Heart right ventricle (tissue), 16 donors: ENCODE results near the gene SLC39A11. TPM values are rescaled to one million over a fixed set of nuclear protein-coding genes. Genes with fewer than 3 reads are reported as not detected.
"Not testable (repeated sequence)": the region's sequence is repeated elsewhere in the genome, so short reads cannot be mapped to it uniquely, and the experiment has no call there.

Experiments
- ATAC-seq, 8 donors: fragments of 200-7000 bp; cut with Tn5 transposase; one replicate each; pipeline ENCODE4 v1.9.1; 2020; ENCODE audit warnings: mild to moderate bottlenecking in 8 of 8, moderate library complexity in 8 of 8, moderate number of reproducible peaks in 1 of 8
- DNase-seq, 2 donors: peaks; one replicate each; pipeline ENCODE4 v3.0.0-alpha.2; 2020
- H3K27ac ChIP-seq, 10 donors: fragments of 200-600 bp; sonication (generic) in 2 of 10; one replicate each; pipeline versions ENCODE4 v1.5.0 to v1.8.0; 2020 to 2022; ENCODE audit warnings: mild to moderate bottlenecking in 3 of 10
- H3K27me3 ChIP-seq, 7 donors: fragments of 200-600 bp; one replicate each; pipeline ENCODE4 v1.8.0; 2021 to 2022; ENCODE audit warnings: mild to moderate bottlenecking in 2 of 7
- H3K36me3 ChIP-seq, 9 donors: fragments of 200-600 bp; sonication (generic) in 1 of 9; one replicate each; pipeline versions ENCODE4 v1.5.0 to v1.8.0; 2020 to 2022; ENCODE audit warnings: mild to moderate bottlenecking in 2 of 9
- H3K4me1 ChIP-seq, 9 donors: fragments of 200-600 bp; sonication (generic) in 1 of 9; one replicate each; pipeline versions ENCODE4 v1.5.0 to v1.8.0; 2020 to 2022; ENCODE audit warnings: mild to moderate bottlenecking in 4 of 9
- H3K4me3 ChIP-seq, 10 donors: fragments of 200-600 bp; sonication (generic) in 2 of 10; one replicate each; pipeline versions ENCODE4 v1.5.0 to v1.8.0; 2020 to 2022; ENCODE audit warnings: mild to moderate bottlenecking in 7 of 10, moderate library complexity in 2 of 10
- H3K9me3 ChIP-seq, 11 donors: fragments of 200-600 bp in 10 of 11; sonication (generic) in 2 of 11; one replicate each; pipeline versions ENCODE4 v1.5.0 to v1.8.0; 2013 to 2022; ENCODE audit warnings: mild to moderate bottlenecking in 2 of 11, control low read depth in 1 of 11, moderate library complexity in 1 of 11
- CTCF ChIP-seq, 9 donors: fragments of 200-600 bp; sonication (generic) in 2 of 9; IDR thresholded peaks; one replicate each; pipeline versions ENCODE4 v1.5.0 to v1.8.0; 2021 to 2022; ENCODE audit warnings: antibody characterized with exemption in 9 of 9, mild to moderate bottlenecking in 5 of 9, moderate library complexity in 1 of 9
- WGBS, 2 donors: extraction: QIAGEN DNeasy Blood & Tissue Kit; methylation state at CpG; one replicate each; pipeline ENCODE4 v1.1.7; 2013; ENCODE audit warnings: inconsistent platforms in 1 of 2; 5-methylcytosine and 5-hydroxymethylcytosine counted together
- intact Hi-C, 10 donors: fragments of 100-400 bp; cut with DNase I; formaldehyde crosslinking; loops; one replicate each; pipeline versions ENCODE4 v1.11.1 to v1.14.2; 2022
- polyA plus RNA-seq, 2 donors: library from polyadenylated mRNA; stranded (reverse); fragments of 200-250 nt; gene quantifications; one replicate each; pipeline ENCODE4 v1.2.3, GENCODE V29; 2013
- total RNA-seq, 10 donors: library from RNA; stranded (reverse); fragmentation: NEBNext Ultra II Directional in 3 of 10; extraction: Animal tissue kit (Norgen Biotek cat#: 25700) in 3 of 10; gene quantifications; one replicate each; pipeline versions ENCODE4 v1.2.1 to v1.2.4, GENCODE V29; 2021 to 2023
- donor health status: Arrhythmogenic right ventricular cardiomyopathy.
- donor health status: ischemic (EF 13 %, LVEDD 7.1; RV severe dilation, severe dysfunction).
- donor health status: healthy with polysubstance abuse.
- donor health status: DM: no; HTN: yes; CAD: no.
- donor health status: DM: no; HTN: no; CAD: no.
- donor health status: ischemic (EF 25% LVEDD 6.9; RV normal size, moderate dysfunction).
- donor health status: ischemic (EF 25% LVEDD 5.7; RV mildly dilated, moderate dysfunction).
- donor health status: healthy.
- donor health status: DM: yes; HTN: yes; CAD: no.
- donor health status: Ischemic cardiomyopathy.
- donor health status: ischemic (EF 35%, LVEDD 5.7; RV mildly dilated, moderate dysfunction).
- donor health status: nonischemic (EF 11% LVEDD 7.7; RV severe dilation, severe dysfunction).
- donor health status: DM: yes; HTN: yes; CAD: no.
- donor health status: PGD.
- donor health status: ischemic (EF 29% LVEDD 5.4; RV normal size, mild dysfunction).
- donor health status: nonischemic (EF 23%, LVEDD 6.1; RV moderate dilation, normal function).

The SLC39A11 gene
- total and polyA plus RNA-seq, 12 donors, result 2.4 to 11.3 (median 6.4) TPM

DNA sequence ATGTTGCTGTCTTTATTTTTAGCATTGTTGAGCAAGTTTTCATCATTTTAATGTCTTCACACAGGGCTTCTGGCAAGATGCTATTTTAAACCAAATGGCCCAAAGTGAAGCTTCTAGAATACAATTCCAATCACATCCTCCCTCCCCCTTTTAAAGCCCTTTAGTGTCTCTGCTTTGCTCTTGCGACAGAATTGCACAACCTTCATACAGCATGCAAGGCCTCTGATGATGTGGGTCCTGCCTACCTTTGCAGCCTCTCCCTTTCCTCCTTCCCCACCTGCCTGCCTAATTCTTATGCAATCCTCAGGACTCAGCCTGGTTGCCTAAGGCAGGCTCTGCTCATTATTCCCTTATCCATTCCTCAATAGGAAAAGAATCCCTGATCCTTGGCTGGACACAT is 381.7 kb downstream of the SLC39A11 start:
- Histone ChIP-seq H3K4me1 (peaks cover 0 to 10% (median 0%) of the 10 kb centered on the region in 9 donors), H3K36me3 (peaks cover 0 to 3% (median 0%) of the 10 kb centered on the region in 9 donors), H3K27ac (no peak overlapping the region), H3K27me3 (no peaks in the 10 kb centered on the region), H3K9me3 (peaks cover 0 to 31% (median 5%) of the 10 kb centered on the region in 11 donors), H3K4me3 (no peak overlapping the region)
- ATAC-seq (no peak), DNase-seq (no peak)
- 85 to 94% methylated on average over 1 of the region's 1 CpG for WGBS, 2 donors
- intact Hi-C loops, result no loop called here
- no peak for TF ChIP-seq CTCF (IDR thresholded peaks at IDR 0.05)

DNA sequence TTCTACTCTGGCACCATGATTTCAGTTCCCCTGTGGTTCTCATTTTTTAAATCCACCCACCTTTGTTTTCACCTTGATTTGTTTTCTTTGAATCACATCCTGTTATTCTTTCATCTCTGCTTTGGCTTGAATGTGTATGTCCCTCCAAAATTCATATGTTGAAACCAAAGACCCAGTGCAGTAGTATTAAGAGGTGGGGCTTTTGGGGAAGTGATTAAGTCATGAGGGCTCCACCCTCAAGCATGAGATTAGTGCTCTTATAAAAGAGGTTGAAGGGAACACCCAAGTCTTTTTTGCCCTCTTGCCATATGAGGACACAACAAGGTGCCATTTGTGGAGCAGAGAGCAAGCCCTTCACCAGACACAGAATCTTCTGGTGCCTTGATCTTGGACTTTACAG is 382.3 kb downstream of the SLC39A11 start:
- DNase-seq, result no peak
- H3K4me3 ChIP-seq, result no peak overlapping the region
- ATAC-seq, result no peak
- H3K4me1 ChIP-seq, result peaks cover 0 to 10% (median 0%) of the 10 kb centered on the region in 9 donors
- intact Hi-C loops, result no loop called here
- H3K27me3 ChIP-seq, result no peaks in the 10 kb centered on the region
- no peak for TF ChIP-seq CTCF (IDR thresholded peaks at IDR 0.05)
- peaks cover 0 to 3% (median 0%) of the 10 kb centered on the region in 9 donors for H3K36me3 ChIP-seq
- H3K9me3 ChIP-seq, result peaks cover 0 to 31% (median 5%) of the 10 kb centered on the region in 11 donors
- no peak overlapping the region for H3K27ac ChIP-seq

DNA sequence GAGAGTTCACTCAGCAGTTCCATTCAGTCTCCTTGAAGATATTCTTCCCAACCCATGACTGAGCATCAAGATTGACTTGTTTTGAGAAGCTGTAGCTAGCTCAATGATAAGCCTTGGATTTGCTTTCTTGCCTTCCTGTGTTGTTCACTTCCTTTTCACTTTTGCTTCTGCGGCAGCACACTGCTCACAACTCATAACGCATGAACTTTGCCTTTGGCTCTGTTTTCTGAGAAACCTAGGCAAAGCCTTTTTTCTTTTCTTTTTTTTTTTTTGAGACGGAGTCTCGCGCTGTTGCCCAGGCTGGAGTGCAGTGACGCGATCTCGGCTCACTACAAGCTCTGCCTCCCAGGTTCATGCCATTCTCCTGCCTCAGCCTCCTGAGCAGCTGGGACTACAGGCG is 383.8 kb downstream of the SLC39A11 start:
- H3K27ac ChIP-seq, intact Hi-C loops, ATAC-seq, H3K4me1 ChIP-seq, H3K36me3 ChIP-seq, DNase-seq, H3K27me3 ChIP-seq, H3K4me3 ChIP-seq: not testable (repeated sequence)
- 89 to 93% methylated on average over 9 of the region's 9 CpGs for WGBS, 2 donors
- H3K9me3 ChIP-seq, result peaks cover 0 to 31% (median 5%) of the 10 kb centered on the region in 11 donors

- intact Hi-C loops, result no loop called here
These were observed 384.6 kb downstream of the SLC39A11 start for GRCh38 chr17:72707881-72708280.

More at GRCh38 chr17:72707881-72708280, 384.6 kb downstream of the SLC39A11 start:
- WGBS, 2 donors, result 90 to 91% methylated on average over 2 of the region's 2 CpGs
- ATAC-seq, result no peak
- peaks cover 0 to 31% (median 5%) of the 10 kb centered on the region in 11 donors for H3K9me3 ChIP-seq
- H3K27ac ChIP-seq, result no peak overlapping the region
- no peaks in the 10 kb centered on the region for H3K27me3 ChIP-seq
- H3K36me3 ChIP-seq, result peaks cover 0 to 3% (median 0%) of the 10 kb centered on the region in 9 donors
- no peak for TF ChIP-seq CTCF (IDR thresholded peaks at IDR 0.05)
- H3K4me3 ChIP-seq, result no peak overlapping the region
- peaks cover 0 to 6% (median 0%) of the 10 kb centered on the region in 9 donors for H3K4me1 ChIP-seq
- no peak for DNase-seq
